PC-3 (cell line): ENCODE measurements around the gene CRADD. TPM values are rescaled to one million over a fixed set of nuclear protein-coding genes. Genes with fewer than 3 reads are reported as not detected.

Experiments
- ATAC-seq: fragments of 200-7000 bp; cut with Tn5 transposase; 2 replicates; pipeline ENCODE4 v1.9.1; 2020; ENCODE audit warnings: mild to moderate bottlenecking, moderate library complexity
- BruUV-seq: library from RNA; stranded (reverse); fragments of 400-500 nt; replicated peaks from 2 replicates; lab custom pipeline; 2021; lab: Mats Ljungman, UMichigan
- CTCF ChIA-PET: fragments of 300-600 bp; sonication (Branson Sonifier 250); formaldehyde crosslinking; loops from one replicate; lab custom pipeline; 2022; ENCODE audit warnings: antibody characterized with exemption; lab: Charles Lee
- POLR2A ChIA-PET: fragments of 300-600 bp; sonication (Branson Sonifier 250); formaldehyde crosslinking; loops from one replicate; lab custom pipeline; 2022; ENCODE audit warnings: antibody characterized with exemption; ENCODE audit not compliant: unreplicated experiment; lab: Charles Lee
- DNase-seq: peaks from one replicate; pipeline ENCODE4 v3.0.0-alpha.2; 2015
- H2AFZ ChIP-seq: fragments of 300-600 bp; sonication (generic); 2 replicates; pipeline ENCODE4 v1.6.0; 2016; ENCODE audit warnings: antibody characterized with exemption, low read length
- H3F3A ChIP-seq: fragments of 300-600 bp; sonication (generic); one replicate; pipeline ENCODE4 v1.6.0; 2017; ENCODE audit warnings: antibody characterized with exemption, low read length, control low read depth, mild to moderate bottlenecking; ENCODE audit not compliant: unreplicated experiment
- H3K27ac ChIP-seq: fragments of 300-600 bp; sonication (generic); 2 replicates; pipeline ENCODE4 v1.5.1; 2016; ENCODE audit warnings: mild to moderate bottlenecking, low read length
- H3K27me3 ChIP-seq: fragments of 300-600 bp; sonication (generic); 2 replicates; pipeline ENCODE4 v1.6.1; 2016; ENCODE audit warnings: low read length, mixed read lengths
- H3K36me3 ChIP-seq: fragments of 300-600 bp; sonication (generic); 2 replicates; pipeline ENCODE4 v1.6.1; 2016; ENCODE audit warnings: low read depth, mixed run types, low read length, mixed read lengths
- H3K4me1 ChIP-seq: fragments of 300-600 bp; sonication (generic); 2 replicates; pipeline ENCODE4 v1.5.1; 2016; ENCODE audit warnings: low read length; ENCODE audit not compliant: insufficient read depth
- H3K4me2 ChIP-seq: fragments of 300-600 bp; sonication (generic); 2 replicates; pipeline ENCODE4 v1.6.0; 2016; ENCODE audit warnings: low read length
- H3K4me3 ChIP-seq: fragments of 300-600 bp; sonication (generic); 2 replicates; pipeline ENCODE4 v1.5.1; 2016; ENCODE audit warnings: mild to moderate bottlenecking, low read length, mixed read lengths
- H3K79me2 ChIP-seq: fragments of 300-600 bp; sonication (generic); 2 replicates; pipeline ENCODE4 v1.6.1; 2017; ENCODE audit warnings: low read length, mixed read lengths
- H3K9ac ChIP-seq: fragments of 300-600 bp; sonication (generic); 2 replicates; pipeline ENCODE4 v1.6.0; 2016; ENCODE audit warnings: mild to moderate bottlenecking, low read length
- H3K9me2 ChIP-seq: fragments of 300-600 bp; sonication (generic); replicated peaks from 2 replicates; pipeline ENCODE4 v1.6.1; 2016; ENCODE audit warnings: mixed run types, low read length, mixed read lengths
- H3K9me3 ChIP-seq: fragments of 300-600 bp; sonication (generic); 2 replicates; pipeline ENCODE4 v1.6.1; 2016; ENCODE audit warnings: low read length, mixed read lengths
- H4K20me1 ChIP-seq: fragments of 300-600 bp; sonication (generic); 2 replicates; pipeline ENCODE4 v1.6.1; 2016; ENCODE audit warnings: low read length, mixed read lengths
- EZH2 ChIP-seq: fragments of 300-600 bp; sonication (generic); IDR thresholded peaks from one replicate; pipeline ENCODE4 v1.6.1; 2017; ENCODE audit warnings: antibody characterized with exemption, mild to moderate bottlenecking, low read length; ENCODE audit not compliant: unreplicated experiment
- EZH2phosphoT487 ChIP-seq: fragments of 300-600 bp; sonication (generic); IDR thresholded peaks from 2 replicates; pipeline ENCODE4 v1.6.1; 2018; ENCODE audit warnings: mild to moderate bottlenecking, antibody characterized with exemption, low read length, borderline replicate concordance
- intact Hi-C: fragments of 100-400 bp; cut with micrococcal nuclease; formaldehyde crosslinking; loops from 2 replicates; pipeline ENCODE4 v1.9.0; 2023
- total RNA-seq: library from RNA; depleted of rRNA; stranded (reverse); fragments of >200 nt; gene quantifications from 2 replicates; pipeline ENCODE4 v1.2.3, GENCODE V29; 2014
- TF ChIP-seq, protein P1 (sequence below): fragments of 300-600 bp; sonication (generic); conservative IDR thresholded peaks from 2 replicates; pipeline ENCODE4 v1.5.1; 2017; ENCODE audit warnings: antibody characterized with exemption, low read depth, mild to moderate bottlenecking, low read length

CRADD gene
- total RNA-seq, 1 experiment from 2014 or later = 11.4 TPM

DNA sequence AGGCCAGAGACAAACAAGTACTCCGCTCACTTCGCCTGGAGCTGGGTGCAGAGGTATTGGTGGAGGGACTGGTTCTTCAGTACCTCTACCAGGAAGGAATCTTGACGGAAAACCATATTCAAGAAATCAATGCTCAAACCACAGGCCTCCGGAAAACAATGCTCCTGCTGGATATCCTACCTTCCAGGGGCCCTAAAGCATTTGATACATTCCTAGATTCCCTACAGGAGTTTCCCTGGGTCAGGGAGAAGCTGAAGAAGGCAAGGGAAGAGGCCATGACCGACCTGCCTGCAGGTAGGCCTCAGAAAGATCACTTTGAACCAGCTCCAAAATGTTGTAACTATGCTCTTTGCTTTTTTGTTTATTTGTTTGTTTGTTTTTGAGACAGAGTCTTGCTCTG, 1.6 kb downstream of the CRADD start:
- no peaks in the 10 kb centered on the region for H3K27me3 ChIP-seq
- no peaks in the 10 kb centered on the region for H3K36me3 ChIP-seq
- DNase-seq (no peak), ATAC-seq (no peak)
- peaks cover 4% of the 10 kb centered on the region; the same call in 1 of the 2 replicates for H3K9me2 ChIP-seq
- H2AFZ ChIP-seq = no peak overlapping the region
- H3K9ac ChIP-seq = no peak overlapping the region
- no peaks in the 10 kb centered on the region for H3K9me3 ChIP-seq
- no peak overlapping the region for H3K4me3 ChIP-seq
- ChIA-PET POLR2A (interaction anchor here (0.6 kb wide), 1 partner anchor 423 kb away, joined by 4 read pairs; no protein-coding TSS in a partner anchor), CTCF (interaction anchor here (0.6 kb wide), 1 partner anchor 779 kb away, joined by 5 read pairs; no protein-coding TSS in a partner anchor)
- peak overlapping the region; percentile 94 for H3K4me2 ChIP-seq
- TF ChIP-seq EZH2 (no peak), EZH2phosphoT487 (no peak)
- TF ChIP-seq, protein P1, sequence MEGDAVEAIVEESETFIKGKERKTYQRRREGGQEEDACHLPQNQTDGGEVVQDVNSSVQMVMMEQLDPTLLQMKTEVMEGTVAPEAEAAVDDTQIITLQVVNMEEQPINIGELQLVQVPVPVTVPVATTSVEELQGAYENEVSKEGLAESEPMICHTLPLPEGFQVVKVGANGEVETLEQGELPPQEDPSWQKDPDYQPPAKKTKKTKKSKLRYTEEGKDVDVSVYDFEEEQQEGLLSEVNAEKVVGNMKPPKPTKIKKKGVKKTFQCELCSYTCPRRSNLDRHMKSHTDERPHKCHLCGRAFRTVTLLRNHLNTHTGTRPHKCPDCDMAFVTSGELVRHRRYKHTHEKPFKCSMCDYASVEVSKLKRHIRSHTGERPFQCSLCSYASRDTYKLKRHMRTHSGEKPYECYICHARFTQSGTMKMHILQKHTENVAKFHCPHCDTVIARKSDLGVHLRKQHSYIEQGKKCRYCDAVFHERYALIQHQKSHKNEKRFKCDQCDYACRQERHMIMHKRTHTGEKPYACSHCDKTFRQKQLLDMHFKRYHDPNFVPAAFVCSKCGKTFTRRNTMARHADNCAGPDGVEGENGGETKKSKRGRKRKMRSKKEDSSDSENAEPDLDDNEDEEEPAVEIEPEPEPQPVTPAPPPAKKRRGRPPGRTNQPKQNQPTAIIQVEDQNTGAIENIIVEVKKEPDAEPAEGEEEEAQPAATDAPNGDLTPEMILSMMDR = no peak
- H4K20me1 ChIP-seq = no peaks in the 10 kb centered on the region
- no peaks in the 10 kb centered on the region for H3F3A ChIP-seq
- BruUV-seq = no TSS peak
- no peak overlapping the region for H3K27ac ChIP-seq
- intact Hi-C loops = loop anchor here (2.0 to 10.0 kb wide), 2 partner anchors 54 to 64 kb away; no protein-coding TSS in a partner anchor
- peaks cover 15% of the 10 kb centered on the region for H3K4me1 ChIP-seq
- peaks cover 8% of the 10 kb centered on the region; the same call in 1 of the 2 replicates for H3K79me2 ChIP-seq

DNA sequence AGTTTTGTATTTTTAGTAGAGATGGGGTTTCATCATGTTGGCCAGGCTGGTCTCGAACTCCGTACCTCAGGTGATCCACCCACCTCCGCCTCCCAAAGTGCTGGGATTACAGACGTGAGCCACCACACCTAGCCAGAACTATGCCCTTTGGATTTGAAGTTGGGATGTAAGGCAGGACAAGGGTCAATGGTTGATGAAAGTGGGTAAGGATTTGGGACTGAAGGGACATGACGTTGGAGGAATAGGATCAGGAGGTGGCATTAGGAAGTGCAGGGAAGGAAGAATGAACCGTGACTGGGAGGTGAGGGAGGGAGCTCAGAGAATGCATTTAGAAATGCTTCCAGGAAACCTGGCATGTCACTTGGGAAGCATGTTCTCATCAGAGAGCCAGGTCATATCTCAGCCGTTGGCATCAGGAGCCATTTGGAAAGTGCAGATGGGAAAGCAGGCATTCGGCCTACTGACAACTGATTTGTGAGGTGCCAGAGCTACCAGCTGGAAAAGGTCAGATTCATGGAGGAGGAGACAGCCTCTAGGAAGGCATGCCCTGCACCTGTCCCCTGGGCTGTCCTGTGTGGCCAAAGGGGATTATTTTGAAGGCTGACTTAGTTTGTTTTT, 2.2 kb downstream of the CRADD start:
- intact Hi-C loops = loop anchor here (2.0 to 10.0 kb wide), 2 partner anchors 55 to 63 kb away; no protein-coding TSS in a partner anchor
- peaks cover 4% of the 10 kb centered on the region; the same call in 1 of the 2 replicates for H3K9me2 ChIP-seq
- H3K27me3 ChIP-seq = no peaks in the 10 kb centered on the region

More for the DNA sequence above, 2.2 kb downstream of the CRADD start:
- H3K4me1 ChIP-seq = peaks cover 15% of the 10 kb centered on the region
- H4K20me1 ChIP-seq = no peaks in the 10 kb centered on the region
- no peak overlapping the region for H2AFZ ChIP-seq
- ChIA-PET POLR2A (no interaction called here), CTCF (no interaction called here)
- BruUV-seq = no TSS peak
- no peak for DNase-seq
- TF ChIP-seq, protein P1 = no peak
- TF ChIP-seq EZH2 (no peak), EZH2phosphoT487 (no peak)
- no peak overlapping the region for H3K27ac ChIP-seq
- H3K9me3 ChIP-seq = no peaks in the 10 kb centered on the region
- H3F3A ChIP-seq = no peaks in the 10 kb centered on the region
- H3K79me2 ChIP-seq = peaks cover 9% of the 10 kb centered on the region; the same call in 1 of the 2 replicates
- no peak overlapping the region for H3K4me3 ChIP-seq
- ATAC-seq = no peak
- no peak overlapping the region for H3K4me2 ChIP-seq
- no peak overlapping the region for H3K9ac ChIP-seq
- H3K36me3 ChIP-seq = no peaks in the 10 kb centered on the region
